Measurements from ENCODE around the gene PCDH9. TPM values are rescaled to one million over a fixed set of nuclear protein-coding genes. Genes with fewer than 3 reads are reported as not detected.

PCDH9 gene
- total and polyA plus RNA-seq, 8 donors: 0.46 to 3.8 (median 1.5) TPM

DNA sequence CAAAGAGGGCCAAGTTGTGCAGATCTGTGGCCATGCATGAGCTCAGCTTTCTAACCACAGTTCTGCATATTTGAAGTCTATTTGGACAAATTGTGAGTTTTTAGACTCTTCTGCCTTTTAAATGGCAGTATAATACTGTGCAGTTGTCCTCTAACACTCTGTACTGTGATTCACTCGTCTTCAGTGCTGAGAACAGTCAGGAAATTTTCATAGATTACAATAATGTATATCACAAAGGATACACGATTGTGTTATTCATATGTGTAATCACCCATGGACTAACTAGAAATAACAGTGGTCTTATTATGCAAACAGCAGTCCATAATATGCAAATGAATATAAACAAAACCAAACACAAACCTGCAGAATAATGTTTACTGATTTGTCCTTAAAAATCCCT, 259.1 kb downstream of the PCDH9 start:
- FAIRE-seq (no peak), ATAC-seq (no peak)

DNA sequence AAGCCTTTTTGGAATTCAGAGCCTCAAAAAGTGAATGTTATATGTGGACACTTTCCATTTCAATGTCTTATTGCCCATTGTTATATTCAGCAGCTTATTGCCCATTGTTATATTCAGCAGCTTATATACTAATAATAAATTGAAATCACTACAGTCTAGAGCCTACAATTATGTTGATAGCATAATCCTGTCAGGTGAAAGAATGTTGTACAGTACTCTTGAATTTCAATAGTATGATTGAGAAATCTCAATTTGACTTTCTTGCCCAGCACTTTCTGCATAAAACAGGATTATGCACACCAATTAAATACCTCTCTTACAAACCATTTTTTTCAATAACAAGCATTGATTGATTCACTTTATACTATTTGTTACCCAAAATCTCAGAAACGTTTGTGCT, 260.8 kb downstream of the PCDH9 start:
- ATAC-seq: no peak
- H3K4me1 ChIP-seq: no peaks in the 10 kb centered on the region
- intact Hi-C loops (cut with DNase I): no loop called here
- WGBS, 2 donors: 29 to 33% methylated on average over 1 of the region's 1 CpG
- TF ChIP-seq, protein P1, sequence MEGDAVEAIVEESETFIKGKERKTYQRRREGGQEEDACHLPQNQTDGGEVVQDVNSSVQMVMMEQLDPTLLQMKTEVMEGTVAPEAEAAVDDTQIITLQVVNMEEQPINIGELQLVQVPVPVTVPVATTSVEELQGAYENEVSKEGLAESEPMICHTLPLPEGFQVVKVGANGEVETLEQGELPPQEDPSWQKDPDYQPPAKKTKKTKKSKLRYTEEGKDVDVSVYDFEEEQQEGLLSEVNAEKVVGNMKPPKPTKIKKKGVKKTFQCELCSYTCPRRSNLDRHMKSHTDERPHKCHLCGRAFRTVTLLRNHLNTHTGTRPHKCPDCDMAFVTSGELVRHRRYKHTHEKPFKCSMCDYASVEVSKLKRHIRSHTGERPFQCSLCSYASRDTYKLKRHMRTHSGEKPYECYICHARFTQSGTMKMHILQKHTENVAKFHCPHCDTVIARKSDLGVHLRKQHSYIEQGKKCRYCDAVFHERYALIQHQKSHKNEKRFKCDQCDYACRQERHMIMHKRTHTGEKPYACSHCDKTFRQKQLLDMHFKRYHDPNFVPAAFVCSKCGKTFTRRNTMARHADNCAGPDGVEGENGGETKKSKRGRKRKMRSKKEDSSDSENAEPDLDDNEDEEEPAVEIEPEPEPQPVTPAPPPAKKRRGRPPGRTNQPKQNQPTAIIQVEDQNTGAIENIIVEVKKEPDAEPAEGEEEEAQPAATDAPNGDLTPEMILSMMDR (IDR thresholded peaks at IDR 0.05): no peak
- H3K36me3 ChIP-seq: no peaks in the 10 kb centered on the region
- H3K9me3 ChIP-seq: no peaks in the 10 kb centered on the region
- no peaks in the 10 kb centered on the region for H3K27me3 ChIP-seq
- DNase-seq: no peak
- no peak overlapping the region for H3K4me3 ChIP-seq
- FAIRE-seq: no peak
- no peak overlapping the region for H3K27ac ChIP-seq

More for the DNA sequence above, 259.1 kb downstream of the PCDH9 start:
- no peaks in the 10 kb centered on the region for H3K36me3 ChIP-seq
- H3K9me3 ChIP-seq: no peaks in the 10 kb centered on the region
- H3K27ac ChIP-seq: no peak overlapping the region
- DNase-seq: no peak
- TF ChIP-seq, protein P1 (IDR thresholded peaks at IDR 0.05): no peak
- H3K27me3 ChIP-seq: no peaks in the 10 kb centered on the region
- 63 to 81% methylated on average over 2 of the region's 2 CpGs for WGBS, 2 donors
- intact Hi-C loops (cut with DNase I): no loop called here
- H3K4me3 ChIP-seq: no peak overlapping the region
- H3K4me1 ChIP-seq: no peaks in the 10 kb centered on the region

DNA sequence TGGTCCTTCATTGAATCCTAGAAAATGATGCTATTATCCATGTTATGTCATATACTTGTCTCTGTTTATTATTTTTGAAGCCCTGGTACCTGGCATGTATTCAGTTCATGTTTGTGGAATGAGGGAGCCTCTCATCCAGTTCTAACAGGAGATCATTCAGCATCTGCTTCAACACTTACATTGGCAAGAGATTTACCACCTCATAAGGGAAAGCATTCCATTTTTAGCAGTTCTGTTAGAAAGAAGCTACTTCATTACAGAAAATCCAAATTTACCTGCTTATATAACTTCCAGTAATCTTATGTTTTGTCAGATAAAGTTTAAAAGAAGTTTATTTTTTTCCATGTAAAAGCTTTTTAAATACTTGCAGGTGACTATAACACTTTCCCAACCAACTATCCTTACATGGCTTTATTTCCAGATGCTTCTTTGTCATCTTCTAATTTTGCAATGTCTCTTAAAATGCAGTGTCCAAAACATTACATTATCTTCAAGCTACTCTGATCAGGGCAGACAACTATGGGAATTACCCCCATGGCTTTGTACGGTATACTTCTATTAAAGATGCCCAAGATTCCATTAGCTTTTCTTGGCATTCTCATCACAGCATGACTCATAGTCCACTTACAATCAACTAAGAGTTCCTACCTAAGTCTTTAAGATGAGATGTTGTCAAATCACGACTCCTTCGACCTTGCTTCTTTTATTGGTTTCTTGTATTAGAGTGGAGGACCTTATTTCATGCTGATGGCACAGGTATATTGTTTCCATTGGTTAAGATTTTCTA, 262.1 kb downstream of the PCDH9 start:
- intact Hi-C loops (cut with DNase I): no loop called here
- WGBS, 2 donors: 67 to 87% methylated on average over 3 of the region's 3 CpGs

DNA sequence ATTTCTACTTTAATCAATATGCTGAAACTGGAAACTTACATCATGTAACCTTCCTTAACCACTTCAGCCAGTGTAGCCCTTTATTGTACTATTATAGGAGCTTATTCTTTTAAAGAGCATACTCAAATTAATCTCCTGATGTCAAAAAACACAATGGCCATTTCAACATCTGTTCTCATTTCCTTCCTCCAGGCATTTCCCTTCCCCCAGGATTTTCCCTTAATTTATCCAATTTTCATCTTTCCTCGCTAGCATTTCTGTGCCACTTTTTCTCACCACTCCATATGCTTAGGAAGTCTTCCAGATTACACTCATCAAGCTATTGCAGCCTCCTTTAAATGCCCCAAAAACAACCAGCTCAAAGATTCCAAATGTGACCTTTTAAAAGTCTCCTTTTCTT, 265.0 kb downstream of the PCDH9 start:
- 93 to 100% methylated on average over 1 of the region's 1 CpG for WGBS, 2 donors
- Histone ChIP-seq H3K9me3 (no peaks in the 10 kb centered on the region), H3K27me3 (no peaks in the 10 kb centered on the region), H3K4me1 (no peaks in the 10 kb centered on the region), H3K27ac (no peak overlapping the region), H3K36me3 (no peaks in the 10 kb centered on the region), H3K4me3 (no peak overlapping the region)
- intact Hi-C loops (cut with DNase I): no loop called here
- DNase-seq (no peak), FAIRE-seq (no peak), ATAC-seq (no peak)
- TF ChIP-seq, protein P1 (IDR thresholded peaks at IDR 0.05): no peak

More for the DNA sequence above, 262.1 kb downstream of the PCDH9 start:
- H3K9me3 ChIP-seq: no peaks in the 10 kb centered on the region
- no peak overlapping the region for H3K27ac ChIP-seq
- no peaks in the 10 kb centered on the region for H3K27me3 ChIP-seq
- FAIRE-seq (no peak), ATAC-seq (no peak), DNase-seq (no peak)
- H3K4me3 ChIP-seq: no peak overlapping the region
- TF ChIP-seq, protein P1 (IDR thresholded peaks at IDR 0.05): no peak
- no peaks in the 10 kb centered on the region for H3K4me1 ChIP-seq
- H3K36me3 ChIP-seq: no peaks in the 10 kb centered on the region

DNA sequence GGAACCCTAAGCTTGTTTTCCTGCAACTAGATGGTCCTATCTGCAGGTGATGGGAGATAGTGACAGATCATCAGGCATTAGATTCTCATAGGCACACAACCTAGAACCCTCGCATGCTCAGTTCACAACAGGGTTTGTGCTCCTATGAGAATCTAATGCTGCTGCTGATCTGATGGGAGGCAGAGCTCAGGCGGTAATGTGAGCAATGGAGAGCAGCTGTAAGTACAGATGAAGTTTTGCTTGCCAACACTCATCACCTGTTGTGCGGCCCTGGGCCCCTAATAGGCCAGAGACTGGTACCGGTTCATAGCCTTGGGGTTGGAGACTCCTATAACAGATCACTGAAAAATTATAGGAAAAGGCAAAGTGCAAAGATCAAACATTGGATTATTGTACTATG, 267.2 kb downstream of the PCDH9 start:
- Histone ChIP-seq H3K4me1 (no peaks in the 10 kb centered on the region), H3K36me3 (no peaks in the 10 kb centered on the region), H3K9me3 (no peaks in the 10 kb centered on the region), H3K27me3 (no peaks in the 10 kb centered on the region), H3K4me3 (no peak overlapping the region), H3K27ac (no peak overlapping the region)
- intact Hi-C loops (cut with DNase I): no loop called here
- FAIRE-seq (no peak), DNase-seq (no peak), ATAC-seq (no peak)
- WGBS, 2 donors: 83 to 91% methylated on average over 4 of the region's 4 CpGs
- TF ChIP-seq, protein P1 (IDR thresholded peaks at IDR 0.05): no peak
